Measurements from ENCODE around the gene SLMAP. TPM values are rescaled to one million over a fixed set of nuclear protein-coding genes. Genes with fewer than 3 reads are reported as not detected.

SLMAP gene, protein sequence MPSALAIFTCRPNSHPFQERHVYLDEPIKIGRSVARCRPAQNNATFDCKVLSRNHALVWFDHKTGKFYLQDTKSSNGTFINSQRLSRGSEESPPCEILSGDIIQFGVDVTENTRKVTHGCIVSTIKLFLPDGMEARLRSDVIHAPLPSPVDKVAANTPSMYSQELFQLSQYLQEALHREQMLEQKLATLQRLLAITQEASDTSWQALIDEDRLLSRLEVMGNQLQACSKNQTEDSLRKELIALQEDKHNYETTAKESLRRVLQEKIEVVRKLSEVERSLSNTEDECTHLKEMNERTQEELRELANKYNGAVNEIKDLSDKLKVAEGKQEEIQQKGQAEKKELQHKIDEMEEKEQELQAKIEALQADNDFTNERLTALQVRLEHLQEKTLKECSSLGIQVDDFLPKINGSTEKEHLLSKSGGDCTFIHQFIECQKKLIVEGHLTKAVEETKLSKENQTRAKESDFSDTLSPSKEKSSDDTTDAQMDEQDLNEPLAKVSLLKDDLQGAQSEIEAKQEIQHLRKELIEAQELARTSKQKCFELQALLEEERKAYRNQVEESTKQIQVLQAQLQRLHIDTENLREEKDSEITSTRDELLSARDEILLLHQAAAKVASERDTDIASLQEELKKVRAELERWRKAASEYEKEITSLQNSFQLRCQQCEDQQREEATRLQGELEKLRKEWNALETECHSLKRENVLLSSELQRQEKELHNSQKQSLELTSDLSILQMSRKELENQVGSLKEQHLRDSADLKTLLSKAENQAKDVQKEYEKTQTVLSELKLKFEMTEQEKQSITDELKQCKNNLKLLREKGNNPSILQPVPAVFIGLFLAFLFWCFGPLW
- total RNA-seq (ENCODE audit: low replicate concordance) = 18.4 and 28.7 TPM in 2 replicates

DNA sequence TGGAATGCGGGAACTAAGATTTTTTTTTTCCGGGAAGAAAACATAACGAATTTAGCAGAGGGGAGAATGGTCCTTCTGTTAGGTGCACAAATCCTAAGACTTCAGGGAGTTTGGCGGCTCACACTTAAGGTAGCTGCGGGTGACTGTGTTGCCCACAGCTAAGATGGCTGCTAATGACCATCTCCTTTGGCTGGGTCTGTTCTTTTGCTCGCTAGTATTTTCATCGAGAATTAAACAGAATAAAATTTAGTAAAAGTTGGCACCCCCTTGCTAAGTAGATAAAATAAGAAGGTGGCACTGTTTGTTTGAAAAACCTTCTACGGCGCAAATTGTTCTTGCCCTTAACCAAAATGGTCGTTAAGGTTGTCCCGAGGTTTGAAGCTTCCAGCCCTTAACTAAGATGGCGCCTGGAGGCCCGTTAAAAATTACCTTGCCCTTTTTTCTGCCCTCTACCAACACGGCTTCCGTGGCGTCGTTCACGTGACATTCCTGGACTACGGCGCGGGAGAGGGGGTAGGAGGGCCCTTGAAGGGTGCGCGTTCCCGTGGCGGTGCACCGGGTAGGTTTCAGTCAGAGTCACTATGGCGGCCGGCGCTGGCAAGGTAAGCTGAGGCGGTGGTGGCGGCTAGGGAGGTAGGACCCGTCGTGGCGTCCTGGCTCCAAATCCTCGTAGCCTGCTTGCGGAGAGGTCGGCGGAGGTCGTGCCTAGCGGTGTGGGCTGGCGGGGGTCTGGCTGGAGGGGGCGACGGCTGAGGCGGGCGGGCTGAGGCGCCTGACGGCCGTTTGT, at the start of gene SLMAP:
Gene SLMAP, plus strand, starts transcription at position 569 of the 787 bp plus-strand sequence. CDS start 1,343 bp downstream, outside the sequence.

Other genes starting within 250 kb of the SLMAP start
- gene DNAH12, start 212.0 kb upstream of the SLMAP start, total RNA-seq (ENCODE audit: low replicate concordance) = under 0.01 TPM in 2 replicates
- gene PDE12, start 200.0 kb upstream of the SLMAP start, total RNA-seq (ENCODE audit: low replicate concordance) = 8.5 and 11.3 TPM in 2 replicates
- 76.2 and 312 TPM in 2 replicates for gene ARF4, start 159.0 kb upstream of the SLMAP start, total RNA-seq (ENCODE audit: low replicate concordance)
- gene DENND6A, start 63.2 kb upstream of the SLMAP start, total RNA-seq (ENCODE audit: low replicate concordance) = 11.3 and 11.7 TPM in 2 replicates